ENCODE results near the gene ITGAL. TPM values are rescaled to one million over a fixed set of nuclear protein-coding genes. Genes with fewer than 3 reads are reported as not detected.

The ITGAL gene
- total RNA-seq, 1 experiment from 2014 or later, result not detected

- Histone ChIP-seq H2BK15ac (ENCODE audit: low read depth, low read length) (no peak overlapping the region), H3K79me1 (ENCODE audit: insufficient read depth, low read depth, low read length, poor library complexity, severe bottlenecking) (no peaks in the 10 kb centered on the region), H3K27ac (ENCODE audit: insufficient read length, low read depth, low read length) (no peak overlapping the region), H3T11ph (ENCODE audit: low read length) (no peak overlapping the region), H2BK120ac (ENCODE audit: low read depth, low read length, poor library complexity, severe bottlenecking) (no peak overlapping the region), H3K4me1 (ENCODE audit: insufficient read depth, low read length) (no peaks in the 10 kb centered on the region), H4K20me1 (ENCODE audit: control insufficient read depth, insufficient read depth, insufficient read length) (no peaks in the 10 kb centered on the region), H2BK20ac (ENCODE audit: low read depth, low read length, poor library complexity, severe bottlenecking) (no peak overlapping the region), H3K9me3 (ENCODE audit: control insufficient read depth, low read depth, low read length) (no peaks in the 10 kb centered on the region), H4K91ac (ENCODE audit: insufficient read length, low read depth, low read length) (no peak overlapping the region), H3K23ac (ENCODE audit: insufficient read length, low read depth, low read length) (no peak overlapping the region), H4K8ac (replicated peaks; ENCODE audit: insufficient read length, low read depth, low read length) (no peak overlapping the region), H4K5ac (ENCODE audit: insufficient read length, low read depth, low read length) (no peak overlapping the region), H3K56ac (ENCODE audit: insufficient read length, low read depth, low read length) (no peak overlapping the region), H3K23me2 (ENCODE audit: insufficient read length, low read depth, low read length, poor library complexity, severe bottlenecking) (no peaks in the 10 kb centered on the region), H2BK12ac (ENCODE audit: insufficient read length, low read depth, low read length) (no peak overlapping the region), H2AK5ac (ENCODE audit: insufficient read length, low read length) (no peak overlapping the region), H2AFZ (ENCODE audit: low read length) (no peak overlapping the region), H2BK5ac (ENCODE audit: insufficient read length, low read length) (no peak overlapping the region), H3K27me3 (ENCODE audit: insufficient read depth, low read length) (no peaks in the 10 kb centered on the region), H3K9ac (ENCODE audit: extremely low read depth, insufficient read length, low read length) (no peak overlapping the region), H3K18ac (ENCODE audit: insufficient read length, low read depth, low read length) (no peak overlapping the region), H3K4me2 (ENCODE audit: insufficient read depth, insufficient read length, low read length) (no peak overlapping the region), H3K79me2 (ENCODE audit: insufficient read depth, low read length) (no peaks in the 10 kb centered on the region), H3K14ac (ENCODE audit: insufficient read depth, low read length) (no peak overlapping the region), H3K4ac (ENCODE audit: low read depth, low read length) (no peak overlapping the region)
- no peak for TF ChIP-seq CTCF (conservative IDR thresholded peaks at IDR 0.05)
- Mint-ChIP-seq H3K27ac (no peak overlapping the region), H3K4me3 (no peak overlapping the region), H3K36me3 (ENCODE audit: insufficient read depth in 1 of 3, low read depth in 3 of 3) (no peaks in the 10 kb centered on the region), H3K9me3 (no peaks in the 10 kb centered on the region), H3K27me3 (ENCODE audit: low read depth) (peaks cover 12% of the 10 kb centered on the region), H3K4me1 (no peaks in the 10 kb centered on the region)
- no peak for DNase-seq
- WGBS (ENCODE audit: extremely low coverage, insufficient read length, low lambda C conversion rate), result no CpG with 5 or more reads among the region's 4 CpGs
Measured at GRCh38 chr16:30509081-30509765, 36.7 kb downstream of the ITGAL start.

Data from H9 (cell line).